Measurements from ENCODE around the gene TMPRSS11D. TPM values are rescaled to one million over a fixed set of nuclear protein-coding genes. Genes with fewer than 3 reads are reported as not detected.

Gene TMPRSS11D
- total and polyA plus RNA-seq, 2 donors (not counting 3 experiments of a cell fraction or from before 2014, with no cell fraction given), result 0.03 TPM; not detected in 1

DNA sequence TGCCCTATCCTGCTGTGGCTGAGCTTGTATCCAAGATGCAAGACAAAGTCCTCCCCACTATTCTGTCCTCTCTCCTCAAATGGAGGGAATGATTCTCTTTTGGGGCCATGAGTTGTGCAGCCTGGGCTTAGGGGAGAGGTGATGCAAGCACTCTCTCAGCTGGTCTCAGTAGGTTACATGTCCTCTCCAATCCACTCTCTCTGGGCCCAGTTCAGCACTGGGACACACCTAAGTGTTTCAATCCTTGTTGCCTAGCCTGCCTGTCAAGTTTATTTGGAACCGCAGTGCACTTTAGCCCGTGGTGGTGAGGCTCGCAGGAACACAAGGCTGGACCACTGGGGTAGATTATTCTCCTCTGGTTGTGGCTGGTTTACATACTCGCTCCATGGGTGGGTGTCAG is 23.8 kb upstream of the TMPRSS11D start:
- Histone ChIP-seq H3K36me3 (ENCODE audit: control insufficient read depth in 2 of 2, extremely low read depth in 1 of 2, insufficient read depth in 2 of 2, low read length in 2 of 2) (no peaks in the 10 kb centered on the region), H3K4me2 (ENCODE audit: insufficient read depth, low read length) (no peak overlapping the region), H3K27ac (ENCODE audit: insufficient read depth, low read depth, low read length) (no peak overlapping the region), H4K20me1 (replicated peaks; ENCODE audit: control insufficient read depth, extremely low read depth, insufficient read depth, low read length) (no peaks in the 10 kb centered on the region), H3K79me2 (ENCODE audit: control insufficient read depth, insufficient read depth, low read length) (no peaks in the 10 kb centered on the region), H2AFZ (ENCODE audit: low read depth, low read length) (no peak overlapping the region), H3K9me3 (replicated peaks; ENCODE audit: control insufficient read depth, insufficient read depth, low read length) (no peaks in the 10 kb centered on the region), H3K4me1 (ENCODE audit: control insufficient read depth, extremely low read depth, insufficient read depth, low read length) (no peaks in the 10 kb centered on the region), H3K4me3 (replicated peaks in 1 of 3; ENCODE audit: insufficient read depth in 1 of 3, low read depth in 1 of 3, low read length in 3 of 3) (no peak overlapping the region), H3K9ac (replicated peaks; ENCODE audit: extremely low read depth, insufficient read depth, low read length) (no peak overlapping the region), H3K27me3 (ENCODE audit: control insufficient read depth in 2 of 2, insufficient read depth in 2 of 2, low read length in 2 of 2) (peaks cover 0 to 6% of the 10 kb centered on the region in 2 experiments), H3K9me1 (replicated peaks; ENCODE audit: control insufficient read depth, extremely low read depth, insufficient read depth, low read length) (no peaks in the 10 kb centered on the region)
- ChIA-PET CTCF (interaction anchor here (0.9 kb wide), 1 partner anchor 161 kb away, joined by 3 read pairs; no protein-coding TSS in a partner anchor), POLR2A (no interaction called here)
- no TSS peak for BruUV-seq (replicated peaks)
- FAIRE-seq (no peak), DNase-seq (ENCODE audit: low read depth, low spot score) (no peak)
- TF ChIP-seq GATA2 (IDR thresholded peaks at IDR 0.05; ENCODE audit: insufficient read depth, insufficient read length, low read depth, low read length) (no peak), POLR2A (IDR thresholded peaks at IDR 0.05; ENCODE audit: low read depth, low read length) (no peak), MYC (IDR thresholded peaks at IDR 0.05; ENCODE audit: low read depth, low read length) (no peak), POLR2AphosphoS5 (IDR thresholded peaks at IDR 0.05; ENCODE audit: insufficient read depth, low read depth, low read length) (no peak)
- TF ChIP-seq, protein P1, sequence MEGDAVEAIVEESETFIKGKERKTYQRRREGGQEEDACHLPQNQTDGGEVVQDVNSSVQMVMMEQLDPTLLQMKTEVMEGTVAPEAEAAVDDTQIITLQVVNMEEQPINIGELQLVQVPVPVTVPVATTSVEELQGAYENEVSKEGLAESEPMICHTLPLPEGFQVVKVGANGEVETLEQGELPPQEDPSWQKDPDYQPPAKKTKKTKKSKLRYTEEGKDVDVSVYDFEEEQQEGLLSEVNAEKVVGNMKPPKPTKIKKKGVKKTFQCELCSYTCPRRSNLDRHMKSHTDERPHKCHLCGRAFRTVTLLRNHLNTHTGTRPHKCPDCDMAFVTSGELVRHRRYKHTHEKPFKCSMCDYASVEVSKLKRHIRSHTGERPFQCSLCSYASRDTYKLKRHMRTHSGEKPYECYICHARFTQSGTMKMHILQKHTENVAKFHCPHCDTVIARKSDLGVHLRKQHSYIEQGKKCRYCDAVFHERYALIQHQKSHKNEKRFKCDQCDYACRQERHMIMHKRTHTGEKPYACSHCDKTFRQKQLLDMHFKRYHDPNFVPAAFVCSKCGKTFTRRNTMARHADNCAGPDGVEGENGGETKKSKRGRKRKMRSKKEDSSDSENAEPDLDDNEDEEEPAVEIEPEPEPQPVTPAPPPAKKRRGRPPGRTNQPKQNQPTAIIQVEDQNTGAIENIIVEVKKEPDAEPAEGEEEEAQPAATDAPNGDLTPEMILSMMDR (IDR thresholded peaks at IDR 0.05; ENCODE audit: extremely low read depth in 1 of 2, insufficient read depth in 1 of 2, low read depth in 1 of 2, low read length in 2 of 2), result no peak
- intact Hi-C loops (cut with micrococcal nuclease), result no loop called here
- dilution Hi-C loops (cut with MboI; ENCODE audit: extremely low pct_ligation_motif_present, low sequenced_read_pairs), result no loop called here

DNA sequence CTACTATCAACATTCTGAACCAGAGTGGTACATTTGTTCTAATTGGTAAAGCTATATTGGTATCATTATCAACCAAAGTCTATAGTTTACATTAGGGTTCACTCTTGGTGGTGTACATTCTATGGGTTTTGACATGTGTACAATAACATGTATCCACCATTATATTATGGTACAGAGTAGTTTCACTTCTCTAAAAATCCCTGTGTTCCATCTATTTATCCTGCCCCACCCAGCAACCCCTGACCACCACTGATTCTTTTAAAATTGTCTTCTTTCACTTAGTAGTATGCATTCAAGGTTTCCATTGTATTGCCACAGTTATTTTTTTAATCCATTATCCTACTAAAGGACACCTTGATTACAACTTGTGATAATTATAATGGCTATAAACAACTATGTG is 15.3 kb upstream of the TMPRSS11D start:
- H3K9me3 ChIP-seq (replicated peaks; ENCODE audit: control insufficient read depth, insufficient read depth, low read length), result no peaks in the 10 kb centered on the region
- CTCF ChIA-PET, result interaction anchor here (0.8 kb wide), 1 partner anchor 19 kb away, joined by 3 read pairs; no protein-coding TSS in a partner anchor
- no peak overlapping the region for H3K9ac ChIP-seq (replicated peaks; ENCODE audit: extremely low read depth, insufficient read depth, low read length)
- H4K20me1 ChIP-seq (replicated peaks; ENCODE audit: control insufficient read depth, extremely low read depth, insufficient read depth, low read length), result no peaks in the 10 kb centered on the region
- H3K79me2 ChIP-seq (ENCODE audit: control insufficient read depth, insufficient read depth, low read length), result no peaks in the 10 kb centered on the region
- H2AFZ ChIP-seq (ENCODE audit: low read depth, low read length), result no peak overlapping the region
- H3K4me2 ChIP-seq (ENCODE audit: insufficient read depth, low read length), result no peak overlapping the region
- POLR2A ChIA-PET, result no interaction called here
- dilution Hi-C loops (cut with MboI; ENCODE audit: extremely low pct_ligation_motif_present, low sequenced_read_pairs), result no loop called here
- FAIRE-seq (no peak), DNase-seq (ENCODE audit: low read depth, low spot score) (no peak)
- no peak for TF ChIP-seq EZH2 (IDR thresholded peaks at IDR 0.05; ENCODE audit: borderline replicate concordance, low read depth, low read length, severe bottlenecking)
- no peak for TF ChIP-seq POLR2A (IDR thresholded peaks at IDR 0.05; ENCODE audit: low read depth, low read length)
- no peak for TF ChIP-seq GATA2 (IDR thresholded peaks at IDR 0.05; ENCODE audit: insufficient read depth, insufficient read length, low read depth, low read length)
- TF ChIP-seq JUN (IDR thresholded peaks at IDR 0.05; ENCODE audit: borderline replicate concordance, insufficient read depth, insufficient read length, low read depth), result no peak
- no peak for TF ChIP-seq FOS (IDR thresholded peaks at IDR 0.05; ENCODE audit: borderline replicate concordance, insufficient read depth, low read length)
- TF ChIP-seq, protein P2, sequence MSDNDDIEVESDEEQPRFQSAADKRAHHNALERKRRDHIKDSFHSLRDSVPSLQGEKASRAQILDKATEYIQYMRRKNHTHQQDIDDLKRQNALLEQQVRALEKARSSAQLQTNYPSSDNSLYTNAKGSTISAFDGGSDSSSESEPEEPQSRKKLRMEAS (IDR thresholded peaks at IDR 0.05; ENCODE audit: insufficient read depth, insufficient read length), result no peak
- TF ChIP-seq, protein P1 (IDR thresholded peaks at IDR 0.05; ENCODE audit: extremely low read depth in 1 of 2, insufficient read depth in 1 of 2, low read depth in 1 of 2, low read length in 2 of 2), result no peak
- TF ChIP-seq MYC (IDR thresholded peaks at IDR 0.05; ENCODE audit: low read depth, low read length), result no peak
- no peak for TF ChIP-seq POLR2AphosphoS5 (IDR thresholded peaks at IDR 0.05; ENCODE audit: insufficient read depth, low read depth, low read length)
- no TSS peak for BruUV-seq (replicated peaks)
- no peaks in the 10 kb centered on the region for H3K4me1 ChIP-seq (ENCODE audit: control insufficient read depth, extremely low read depth, insufficient read depth, low read length)
- intact Hi-C loops (cut with micrococcal nuclease), result no loop called here
- H3K4me3 ChIP-seq (replicated peaks in 1 of 3; ENCODE audit: insufficient read depth in 1 of 3, low read depth in 1 of 3, low read length in 3 of 3), result no peak overlapping the region
- no peaks in the 10 kb centered on the region for H3K36me3 ChIP-seq (ENCODE audit: control insufficient read depth in 2 of 2, extremely low read depth in 1 of 2, insufficient read depth in 2 of 2, low read length in 2 of 2)
- H3K27me3 ChIP-seq (ENCODE audit: control insufficient read depth in 2 of 2, insufficient read depth in 2 of 2, low read length in 2 of 2), result no peaks in the 10 kb centered on the region
- no peaks in the 10 kb centered on the region for H3K9me1 ChIP-seq (replicated peaks; ENCODE audit: control insufficient read depth, extremely low read depth, insufficient read depth, low read length)
- H3K27ac ChIP-seq (ENCODE audit: insufficient read depth, low read depth, low read length), result no peak overlapping the region

Measured in endothelial cell of umbilical vein (primary cell).